Hepatocyte (in vitro differentiated cells): ENCODE data around the gene CDH4.

Experiments
- EZH2 ChIP-seq: fragments of 200-600 bp; sonication (generic); IDR thresholded peaks from 2 replicates; pipeline ENCODE4 v1.6.1; 2016; ENCODE audit warnings: antibody characterized with exemption, mild to moderate bottlenecking, borderline replicate concordance
- EZH2phosphoT487 ChIP-seq: fragments of 200-600 bp; sonication (generic); IDR thresholded peaks from one replicate; pipeline ENCODE4 v1.6.1; 2018; ENCODE audit warnings: antibody characterized with exemption, mild to moderate bottlenecking, low read depth, moderate library complexity; ENCODE audit not compliant: unreplicated experiment, severe bottlenecking
- TF ChIP-seq, protein P1 (sequence below): fragments of 200-600 bp; sonication (generic); IDR thresholded peaks from 2 replicates; pipeline ENCODE4 v1.5.1; 2016; ENCODE audit warnings: antibody characterized with exemption, mild to moderate bottlenecking; ENCODE audit not compliant: poor library complexity

- TF ChIP-seq, protein P1, sequence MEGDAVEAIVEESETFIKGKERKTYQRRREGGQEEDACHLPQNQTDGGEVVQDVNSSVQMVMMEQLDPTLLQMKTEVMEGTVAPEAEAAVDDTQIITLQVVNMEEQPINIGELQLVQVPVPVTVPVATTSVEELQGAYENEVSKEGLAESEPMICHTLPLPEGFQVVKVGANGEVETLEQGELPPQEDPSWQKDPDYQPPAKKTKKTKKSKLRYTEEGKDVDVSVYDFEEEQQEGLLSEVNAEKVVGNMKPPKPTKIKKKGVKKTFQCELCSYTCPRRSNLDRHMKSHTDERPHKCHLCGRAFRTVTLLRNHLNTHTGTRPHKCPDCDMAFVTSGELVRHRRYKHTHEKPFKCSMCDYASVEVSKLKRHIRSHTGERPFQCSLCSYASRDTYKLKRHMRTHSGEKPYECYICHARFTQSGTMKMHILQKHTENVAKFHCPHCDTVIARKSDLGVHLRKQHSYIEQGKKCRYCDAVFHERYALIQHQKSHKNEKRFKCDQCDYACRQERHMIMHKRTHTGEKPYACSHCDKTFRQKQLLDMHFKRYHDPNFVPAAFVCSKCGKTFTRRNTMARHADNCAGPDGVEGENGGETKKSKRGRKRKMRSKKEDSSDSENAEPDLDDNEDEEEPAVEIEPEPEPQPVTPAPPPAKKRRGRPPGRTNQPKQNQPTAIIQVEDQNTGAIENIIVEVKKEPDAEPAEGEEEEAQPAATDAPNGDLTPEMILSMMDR, result no peak
- no peak for TF ChIP-seq EZH2phosphoT487
- TF ChIP-seq EZH2, result no peak
Measured at GRCh38 chr20:61814726-61815125, 562.7 kb downstream of the CDH4 start.
